NCI-H460 (cell line): Measurements from ENCODE around the gene DCTN1. TPM values are rescaled to one million over a fixed set of nuclear protein-coding genes. Genes with fewer than 3 reads are reported as not detected.

ENCODE experiments used
- DNase-seq: peaks from one replicate; pipeline ENCODE4 v3.0.0-alpha.2; 2016; ENCODE audit warnings: low read depth; ENCODE audit errors: extremely low read depth
- total RNA-seq: library from RNA; depleted of rRNA; stranded (reverse); fragments of >200 nt; shearing (Covaris generic); gene quantifications from 2 replicates; pipeline ENCODE4 v1.2.3, GENCODE V29; 2014

DCTN1 gene
- total RNA-seq, 1 experiment from 2014 or later, result 52.1 TPM

DNA sequence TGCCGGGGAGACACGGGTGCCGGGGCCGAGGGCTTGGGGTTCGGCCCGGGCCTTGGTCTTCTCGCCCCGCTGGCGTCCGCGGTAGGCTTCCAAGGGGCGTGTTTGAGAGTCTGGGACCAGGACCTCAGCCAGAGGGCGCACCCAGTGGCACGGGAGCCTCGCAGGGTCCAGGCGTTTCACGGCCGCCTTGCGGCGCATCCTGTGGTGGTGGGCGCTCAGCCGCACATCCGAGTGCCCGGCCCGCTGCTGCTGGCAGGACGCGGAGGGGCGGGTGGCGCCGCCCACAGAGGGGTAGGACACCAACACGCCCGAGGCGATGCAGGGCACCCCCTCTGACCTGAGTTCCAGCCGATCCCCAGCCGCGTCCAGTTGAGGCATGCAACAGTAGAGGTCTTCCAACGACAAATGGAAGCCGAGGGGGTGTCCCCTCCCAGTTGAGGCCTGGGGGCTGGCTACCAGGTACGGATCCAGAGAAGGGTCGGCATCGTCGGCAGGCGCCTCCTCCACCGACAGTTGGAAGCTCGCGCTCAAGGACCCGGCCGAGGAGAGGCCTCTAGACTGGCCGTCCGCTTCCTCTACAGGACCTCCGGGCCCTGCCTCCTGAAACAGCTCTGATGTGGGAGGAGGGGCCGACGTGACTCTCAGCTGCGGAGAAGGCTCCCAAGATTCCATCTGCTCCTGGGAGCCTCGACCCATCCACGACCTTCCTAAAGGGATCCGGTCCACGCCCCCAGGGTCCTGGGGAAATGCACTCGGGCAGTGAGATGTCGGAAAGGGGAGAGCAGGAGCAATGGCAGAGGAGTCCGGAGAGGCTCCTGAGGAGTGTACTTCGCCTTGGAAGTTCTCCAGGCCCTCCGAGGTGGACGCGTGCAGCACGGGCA is 35.0 kb upstream of the DCTN1 start:
- DNase-seq, result no peak

DNA sequence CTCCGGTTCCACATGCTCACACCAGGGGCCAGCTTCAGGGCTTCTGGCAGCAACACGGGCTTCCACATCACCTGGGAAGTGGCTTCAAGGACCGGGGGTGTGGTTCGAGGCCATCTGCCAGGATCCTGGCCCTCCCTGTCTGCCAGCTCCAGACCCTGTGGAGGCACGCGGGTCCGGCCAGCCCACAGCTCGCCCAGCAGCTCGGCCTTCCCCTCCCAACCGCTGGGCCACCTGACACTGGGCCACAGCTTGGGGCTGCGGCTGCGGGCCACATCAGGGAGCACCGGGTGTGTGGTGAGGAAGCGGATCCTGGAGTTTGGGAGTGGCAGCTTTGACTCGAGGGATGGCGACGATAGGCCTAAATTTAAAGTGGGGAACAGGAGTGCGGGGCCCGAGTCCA is 34.3 kb upstream of the DCTN1 start:
- no peak for DNase-seq

DNA sequence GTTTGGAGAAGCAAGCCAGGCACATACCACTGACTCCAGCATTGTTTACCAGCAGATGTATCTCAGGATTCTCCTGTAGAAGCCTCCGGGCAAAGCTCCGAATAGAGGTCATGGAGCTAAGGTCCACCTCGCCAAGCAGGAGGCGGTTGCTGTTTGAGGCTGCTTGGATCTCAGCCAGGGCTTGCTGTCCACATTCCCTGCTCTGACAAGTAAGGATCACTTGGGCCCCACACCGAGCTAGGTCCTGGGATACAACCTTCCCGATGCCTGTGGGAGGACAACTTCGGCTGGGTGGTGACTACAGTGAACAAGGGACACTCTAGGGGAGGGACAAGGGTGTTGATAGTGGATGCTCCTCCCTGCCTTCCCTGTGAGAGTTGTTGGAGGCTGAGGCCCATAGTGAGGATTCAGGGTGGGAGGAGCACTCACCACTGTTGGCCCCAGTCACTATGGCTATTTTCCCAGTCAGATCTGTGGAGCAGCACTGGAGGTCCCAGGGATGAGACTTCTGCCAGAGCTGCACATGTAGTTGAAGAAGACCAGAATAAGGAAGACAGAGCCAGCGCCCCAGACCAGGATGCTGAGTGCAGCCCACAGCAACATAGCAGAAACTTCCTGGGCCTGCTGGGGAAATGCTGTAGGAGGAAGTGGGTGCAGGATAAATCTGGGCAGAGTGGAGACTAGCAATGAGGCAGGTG is 33.0 kb upstream of the DCTN1 start:
- no peak for DNase-seq

DNA sequence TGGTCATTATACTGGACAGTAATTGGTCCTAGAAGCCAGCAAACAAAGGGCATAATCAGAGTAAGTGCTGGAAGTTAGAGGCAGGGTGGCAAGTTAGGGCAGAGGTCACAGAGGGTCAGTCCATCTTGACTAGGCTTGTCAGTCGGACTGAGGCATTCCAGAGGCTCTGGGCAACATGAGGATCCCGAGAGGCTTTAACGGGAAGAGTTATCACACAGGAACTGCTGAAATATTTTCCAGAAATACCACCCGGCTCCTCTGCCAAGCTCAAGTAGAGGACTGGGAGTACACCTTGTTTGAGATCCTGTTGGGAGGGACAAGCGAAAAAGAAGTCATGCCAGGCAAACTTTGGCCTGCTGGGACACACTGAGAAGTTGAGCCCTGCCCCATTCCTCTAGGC is 27.6 kb upstream of the DCTN1 start:
- DNase-seq, result no peak

DNA sequence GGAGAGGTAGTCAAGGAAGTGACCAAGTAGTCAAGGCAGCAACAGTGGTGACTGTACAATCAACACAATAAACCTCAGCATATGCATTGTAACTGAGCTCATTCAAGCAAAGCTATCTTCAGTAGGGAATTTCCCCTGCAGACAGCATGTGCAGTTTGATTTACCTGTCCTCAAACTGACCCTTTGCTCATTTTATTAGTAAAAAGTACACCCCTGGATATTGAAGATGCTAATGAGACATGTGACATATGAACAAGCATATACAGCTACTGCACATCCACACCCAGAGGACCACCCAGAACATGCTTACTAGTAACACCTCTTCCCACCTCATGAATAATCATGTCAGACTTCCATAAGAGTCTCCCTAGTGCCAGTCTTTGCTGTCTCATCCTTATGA is 25.9 kb upstream of the DCTN1 start:
- DNase-seq, result no peak

DNA sequence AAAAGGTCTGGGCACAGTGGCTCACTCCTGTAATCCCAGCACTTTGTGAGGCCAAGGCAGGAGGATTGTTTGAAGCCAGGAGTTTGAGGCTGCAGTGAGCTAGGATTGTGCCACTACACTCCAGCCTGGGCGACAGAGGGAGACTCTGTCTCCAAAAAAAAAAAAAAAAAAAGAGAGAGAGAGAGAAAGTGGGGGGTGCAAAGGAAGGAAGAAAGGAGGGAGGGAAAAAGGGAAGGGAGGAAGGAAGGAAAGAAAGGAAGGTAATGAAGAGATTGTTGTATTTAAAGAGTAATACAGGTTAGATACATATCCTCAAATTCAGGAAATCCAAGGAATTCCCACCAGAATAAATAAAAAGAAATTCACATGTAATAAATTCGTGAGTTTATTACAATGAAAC is 21.8 kb upstream of the DCTN1 start:
- DNase-seq, result no peak

DNA sequence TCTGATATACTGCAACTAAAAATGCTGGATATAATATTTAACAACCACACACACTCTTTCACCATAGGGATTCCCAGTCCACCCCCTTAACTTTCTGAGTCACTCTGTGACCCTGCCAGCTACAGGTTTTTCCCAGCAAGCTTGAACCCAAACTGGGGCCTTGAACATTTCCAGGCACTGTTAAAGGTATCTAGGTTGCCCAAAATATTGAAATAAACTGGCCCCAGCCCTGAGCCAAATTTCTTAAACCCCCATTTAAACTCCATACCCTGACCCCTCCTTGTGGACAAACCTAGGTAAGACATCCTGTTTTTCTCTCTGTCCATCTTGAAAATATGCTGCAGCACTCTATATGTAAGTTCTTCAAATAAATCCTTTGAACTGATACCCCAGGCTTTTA is 19.7 kb upstream of the DCTN1 start:
- DNase-seq, result no peak

DNA sequence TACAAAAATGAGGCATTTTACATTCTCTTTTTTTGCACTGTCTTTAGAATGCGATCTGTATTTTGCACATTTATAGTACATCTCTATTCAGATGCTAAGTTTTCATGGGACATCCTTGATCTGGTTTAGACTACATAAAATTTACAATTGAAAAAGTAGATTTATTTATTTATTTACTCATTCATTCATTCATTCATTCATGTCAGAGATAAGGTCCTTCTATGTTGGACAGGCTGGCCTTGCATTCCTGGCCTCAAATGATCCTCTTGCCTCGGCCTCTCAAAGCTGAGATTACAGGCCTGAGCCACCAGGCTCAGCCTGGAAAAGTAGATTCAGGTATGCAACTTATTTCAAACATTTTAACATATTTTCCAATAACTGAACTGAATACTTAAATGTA is 16.0 kb upstream of the DCTN1 start:
- DNase-seq, result no peak

DNA sequence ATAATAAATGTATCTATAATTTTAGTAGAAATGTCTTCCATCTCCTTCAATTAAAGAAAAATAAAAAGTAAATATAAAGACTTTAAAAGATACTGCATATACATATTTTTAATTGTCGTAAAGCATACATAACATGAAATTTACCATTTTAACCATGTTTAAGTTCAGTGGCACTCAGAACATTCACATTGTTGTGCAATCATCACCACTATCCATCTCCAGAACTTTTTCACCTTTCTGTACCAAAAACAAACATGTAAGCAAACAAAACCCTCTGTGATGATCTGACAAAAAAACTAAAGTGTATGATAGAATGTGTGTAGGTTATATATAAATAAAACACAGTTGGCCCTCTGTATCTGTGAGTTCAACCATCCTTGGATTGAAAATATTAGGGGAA is 13.4 kb upstream of the DCTN1 start:
- no peak for DNase-seq

DNA sequence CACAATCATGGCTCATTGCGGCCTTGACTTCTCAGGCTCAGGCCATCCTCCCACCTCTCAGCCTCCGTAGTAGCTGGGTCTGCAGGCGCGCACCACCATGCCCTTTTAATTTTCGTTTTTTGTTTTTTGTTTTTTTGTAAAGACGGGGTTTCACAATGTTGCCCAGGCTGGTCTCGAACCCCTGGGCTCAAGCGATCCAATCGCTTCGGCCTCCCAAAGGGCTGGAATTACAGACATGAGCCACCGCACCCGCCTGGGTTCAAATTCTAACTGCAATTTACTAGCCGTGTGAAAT is 12.3 kb upstream of the DCTN1 start:
- DNase-seq, result no peak

DNA sequence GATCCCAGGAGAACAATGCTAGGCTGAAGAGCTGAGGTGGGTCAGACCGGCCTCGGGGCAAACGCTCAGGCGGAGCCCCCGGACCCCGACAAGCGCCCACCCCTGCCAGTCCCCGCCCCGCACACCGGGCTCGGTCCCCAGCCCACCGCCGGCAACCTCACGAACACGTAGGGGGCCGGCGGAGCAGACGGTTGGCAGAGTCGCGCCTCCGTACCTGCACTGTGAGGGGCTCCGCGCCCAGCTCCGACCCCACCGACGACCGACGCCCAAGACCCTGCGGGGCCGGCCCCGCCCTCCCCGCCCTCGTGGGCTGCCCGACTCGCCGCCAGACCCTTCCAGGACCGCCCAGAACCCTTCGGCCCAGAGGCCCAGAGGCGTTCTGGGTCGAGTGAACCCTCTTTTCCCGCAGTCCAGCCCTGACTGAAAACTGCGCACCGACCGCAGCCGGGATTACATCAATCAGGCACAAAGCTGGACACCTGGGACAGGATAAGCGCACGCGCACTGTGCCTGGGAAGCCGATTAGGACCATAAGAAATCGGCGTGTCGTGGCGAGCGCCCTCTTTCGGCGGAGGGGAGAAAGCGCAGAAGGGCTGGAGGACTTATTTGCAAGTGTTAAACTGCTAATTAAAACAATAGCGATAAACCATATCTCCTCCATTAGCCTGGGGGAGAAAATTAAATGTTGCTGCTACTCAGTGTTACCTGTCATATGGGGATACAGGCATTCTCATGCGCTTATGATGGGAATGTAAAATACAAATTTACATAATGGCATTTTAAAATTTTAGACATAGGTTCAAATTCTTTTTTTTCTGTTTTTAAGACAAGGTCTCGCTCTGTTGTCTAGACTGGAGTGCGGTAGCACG is 11.7 kb upstream of the DCTN1 start:
- DNase-seq, result peak; percentile 92

DNA sequence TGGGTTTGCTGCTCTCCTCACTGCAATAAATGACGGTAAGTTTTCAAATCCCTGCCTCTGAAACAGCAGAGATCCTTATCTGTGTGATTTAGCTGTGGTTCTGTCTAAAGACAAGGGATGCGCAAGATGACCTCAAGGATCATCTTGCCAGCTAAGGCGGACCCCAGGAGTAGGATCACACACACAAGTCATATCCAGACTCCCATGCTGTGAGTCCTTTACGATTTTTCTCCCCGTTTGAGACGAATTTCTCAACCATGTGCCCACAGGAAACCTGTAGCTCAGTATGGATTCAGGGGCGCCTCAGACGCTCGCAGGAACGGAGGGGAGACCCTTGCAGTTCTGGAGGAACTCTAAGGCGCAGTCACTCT is 11.1 kb upstream of the DCTN1 start:
- no peak for DNase-seq

DNA sequence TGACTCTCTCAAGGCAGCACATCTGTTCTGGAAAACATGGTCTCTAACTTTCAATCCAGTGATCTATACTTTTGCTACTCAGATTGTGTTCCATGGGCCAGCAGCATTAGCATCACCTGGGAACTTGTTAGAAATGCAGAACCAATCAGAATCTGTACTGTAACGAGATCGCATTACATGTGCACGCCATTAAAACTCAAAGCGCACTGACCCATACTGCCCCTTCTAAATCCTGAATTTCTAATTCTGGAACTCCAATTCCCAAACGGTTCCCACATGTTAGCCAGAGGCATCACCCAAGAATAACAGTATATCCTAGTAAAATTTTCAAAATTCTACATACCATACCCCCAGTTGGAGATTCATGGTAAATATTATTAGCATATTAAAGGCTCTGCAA is 10.5 kb upstream of the DCTN1 start:
- no peak for DNase-seq

DNA sequence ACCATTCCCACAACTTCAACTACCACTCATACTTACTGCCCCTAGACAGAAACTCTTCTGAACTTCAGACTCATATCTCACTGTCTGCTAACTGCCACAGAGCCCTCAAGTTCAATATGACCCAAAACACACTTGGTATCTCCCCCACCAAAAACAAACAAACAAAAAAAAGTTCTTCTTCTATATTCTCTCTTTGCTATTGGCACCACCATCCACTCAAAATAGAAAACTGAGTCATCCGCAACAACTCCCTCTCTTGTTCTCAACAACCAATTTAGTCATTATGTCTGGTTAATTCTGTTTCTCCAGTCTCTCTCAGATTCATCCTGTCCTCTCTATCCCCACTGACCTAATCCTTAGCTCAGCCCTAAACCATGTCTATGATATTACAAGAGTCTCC is 7.2 kb upstream of the DCTN1 start:
- no peak for DNase-seq

DNA sequence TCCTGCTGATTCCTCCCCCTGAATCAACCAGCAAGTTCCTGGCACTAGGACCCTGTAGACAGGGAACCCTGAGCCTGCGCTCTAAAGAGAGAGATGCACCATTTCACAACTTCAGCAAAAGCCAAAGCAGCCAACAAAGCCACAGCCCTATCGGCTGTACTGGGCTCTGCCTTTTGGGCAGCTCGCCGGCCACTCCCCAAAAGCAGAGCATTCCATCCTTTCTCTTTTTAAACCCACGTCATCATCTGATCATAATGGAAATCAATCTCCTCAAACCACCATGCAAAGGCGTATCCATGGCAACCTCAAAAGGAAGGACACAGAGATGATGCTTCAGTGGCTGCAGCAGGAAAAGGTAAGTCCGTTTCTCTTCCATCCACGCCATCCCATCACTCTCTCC is 5.3 kb upstream of the DCTN1 start:
- DNase-seq, result no peak

DNA sequence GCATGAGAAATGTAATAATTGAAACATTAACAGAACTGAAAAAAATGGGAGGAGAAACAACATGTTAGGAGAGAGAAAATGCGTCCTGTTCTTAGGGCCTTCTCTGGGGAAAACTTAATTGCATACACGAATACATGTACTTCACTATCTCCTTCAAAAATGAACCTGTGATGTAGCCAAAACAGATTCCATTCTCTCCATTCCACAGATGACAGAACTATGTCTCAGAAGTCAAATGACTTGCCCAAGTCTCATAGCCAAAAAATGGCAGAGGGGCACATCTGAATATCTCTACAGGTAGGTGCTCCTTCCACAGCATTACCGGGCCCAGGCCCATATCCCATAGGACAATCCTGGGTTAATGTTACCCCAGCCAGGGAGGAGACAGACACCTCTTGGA is 3.9 kb upstream of the DCTN1 start:
- no peak for DNase-seq

DNA sequence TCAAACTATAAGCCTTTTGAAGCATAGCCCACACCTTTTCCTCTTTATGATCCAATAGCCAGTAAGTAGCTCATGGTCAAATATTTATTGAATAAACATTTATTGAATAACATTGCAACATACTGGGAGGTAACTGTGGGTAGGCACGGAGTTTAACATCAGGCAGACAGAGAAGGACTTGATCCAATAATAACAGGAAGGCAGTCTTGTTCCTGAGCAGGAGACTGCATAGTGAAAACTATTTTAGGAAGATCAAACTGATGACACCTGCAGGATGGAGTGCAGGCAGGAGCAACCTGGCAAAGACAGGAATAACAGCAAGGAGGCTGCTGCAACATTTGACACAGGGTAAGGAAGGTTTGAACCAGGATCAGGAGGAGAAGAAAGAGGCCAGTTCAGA is 3.1 kb upstream of the DCTN1 start:
- no peak for DNase-seq

DNA sequence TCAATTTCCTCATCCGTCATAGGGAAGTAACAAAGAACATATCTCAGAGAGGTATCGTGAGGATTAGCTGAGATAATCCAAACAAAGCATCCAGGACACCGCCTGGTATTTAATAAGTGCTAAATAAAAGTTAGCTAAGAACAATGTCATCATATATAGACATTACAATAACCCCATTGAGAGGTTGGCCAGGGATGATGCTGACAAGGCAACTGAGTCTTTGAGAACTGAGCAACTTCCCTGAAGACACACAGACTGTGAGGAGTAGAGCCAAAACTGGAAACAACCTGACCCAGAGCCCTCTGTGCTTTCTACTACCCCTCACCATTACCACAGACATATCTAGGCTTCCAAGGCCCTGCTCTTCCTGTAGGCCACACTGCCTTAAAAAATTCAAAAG is 1.6 kb upstream of the DCTN1 start:
- no peak for DNase-seq

DNA sequence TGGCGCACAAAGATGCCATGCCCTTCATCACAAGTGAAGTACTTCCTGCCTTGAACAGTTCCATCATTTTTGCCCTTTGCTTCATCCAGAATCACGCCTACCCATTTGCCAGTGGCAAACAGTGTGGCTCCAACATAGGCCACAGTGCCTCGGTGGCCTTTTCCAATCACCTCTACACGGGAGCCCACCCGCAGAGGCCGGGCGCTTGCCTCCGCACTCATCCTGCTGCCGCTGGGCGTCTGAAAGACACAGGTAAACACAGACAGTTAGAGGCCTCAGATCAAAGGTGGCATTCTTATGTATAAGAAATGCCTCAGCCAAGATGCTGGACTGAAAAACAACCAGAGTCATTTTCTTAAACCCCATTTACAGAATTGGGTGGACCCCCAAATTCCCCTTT is 2.1 kb downstream of the DCTN1 start:
- DNase-seq, result no peak

DNA sequence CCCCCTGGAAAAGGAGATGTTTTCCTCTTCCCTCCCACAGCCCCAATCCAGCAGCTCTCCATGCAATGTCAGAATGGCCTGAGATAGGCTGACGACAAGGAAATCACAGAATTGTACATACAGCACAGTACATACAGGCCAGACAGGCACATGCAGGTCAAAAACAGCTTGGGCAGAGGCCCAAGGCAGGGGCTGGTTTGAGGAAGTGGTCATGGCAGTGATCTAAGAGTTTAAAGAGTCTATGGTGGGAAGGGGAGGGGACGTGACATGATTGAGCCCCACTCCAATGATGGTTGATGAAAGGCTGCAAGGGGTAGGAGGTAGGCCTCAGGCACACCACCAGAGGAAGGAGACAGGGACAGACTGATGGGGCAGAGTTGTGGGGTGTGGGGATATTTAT is 4.3 kb downstream of the DCTN1 start:
- DNase-seq, result no peak

DNA sequence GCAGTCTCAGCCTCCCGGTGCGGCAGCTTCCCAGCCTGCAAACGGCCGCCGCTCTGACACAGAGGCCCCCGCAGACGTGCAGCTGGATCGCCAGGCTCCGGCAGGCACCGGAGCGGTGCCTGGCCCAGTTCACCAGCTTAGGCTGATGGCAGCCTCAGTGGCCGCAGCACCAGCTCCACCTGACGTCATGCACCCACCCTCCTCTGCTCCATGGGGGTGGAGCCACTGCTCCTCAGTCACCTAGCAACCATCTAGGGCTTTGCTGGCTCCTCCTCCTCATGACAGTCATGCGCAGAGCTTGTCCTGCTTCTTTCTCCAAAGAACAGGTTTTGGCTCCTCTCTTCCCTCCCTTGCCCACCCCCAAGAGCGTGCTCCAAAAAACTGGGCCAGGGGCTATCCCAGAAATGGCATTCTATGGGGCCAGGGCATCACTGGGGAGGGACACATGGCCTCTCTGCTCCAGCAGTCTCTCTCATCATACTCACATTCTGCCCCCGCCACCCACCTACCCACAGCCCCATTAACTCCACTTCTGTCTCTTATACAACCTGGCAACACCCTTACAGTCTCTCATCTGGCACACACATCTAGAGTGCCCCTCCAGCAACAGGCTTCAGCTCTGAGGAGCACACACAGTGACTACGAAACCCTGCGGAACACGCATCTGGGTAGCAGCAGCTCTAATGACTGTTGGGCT is 5.5 kb downstream of the DCTN1 start:
- no peak for DNase-seq
